NCI-H1417 treated with DMSO at 0.1 percent for 48 hours (cell line): ENCODE results near the gene CIITA.
"Not testable (repeated sequence)": the region's sequence is repeated elsewhere in the genome, so short reads cannot be mapped to it uniquely, and the experiment has no call there.

Source experiments
- DNase-seq: peaks from one replicate; lab custom pipeline; 2025; lab: John Stamatoyannopoulos, UW

CIITA gene

GRCh38 chr16:10876799-10877341 is at the start of gene CIITA:
CIITA (plus strand) TSS chr16:10877202; CDS start chr16:10877331, 129 bp downstream.
- no peak for DNase-seq

- DNase-seq = no peak
Measured at GRCh38 chr16:10827691-10828341, 49.2 kb upstream of the CIITA start.

- DNase-seq = no peak
Measured at GRCh38 chr16:10828851-10829366, 48.1 kb upstream of the CIITA start.

- DNase-seq = not testable (repeated sequence)
Measured at GRCh38 chr16:10829390-10830098, 47.5 kb upstream of the CIITA start.

GRCh38 chr16:10830240-10830639 is 46.8 kb upstream of the CIITA start:
- not testable (repeated sequence) for DNase-seq

GRCh38 chr16:10831894-10832886 is 44.8 kb upstream of the CIITA start:
- no peak for DNase-seq

GRCh38 chr16:10833271-10833670 is 43.7 kb upstream of the CIITA start:
- DNase-seq = no peak

- no peak for DNase-seq
Measured at GRCh38 chr16:10834130-10834529, 42.9 kb upstream of the CIITA start.

- no peak for DNase-seq
Measured at GRCh38 chr16:10834766-10835165, 42.2 kb upstream of the CIITA start.

- DNase-seq = no peak
Measured at GRCh38 chr16:10835281-10835931, 41.6 kb upstream of the CIITA start.

GRCh38 chr16:10836174-10836853 is 40.7 kb upstream of the CIITA start:
- DNase-seq = no peak

- no peak for DNase-seq
Measured at GRCh38 chr16:10838621-10839278, 38.3 kb upstream of the CIITA start.

GRCh38 chr16:10839279-10839666 is 37.7 kb upstream of the CIITA start:
- DNase-seq = no peak

- no peak for DNase-seq
Measured at GRCh38 chr16:10840703-10841102, 36.3 kb upstream of the CIITA start.

GRCh38 chr16:10846213-10846998 is 30.6 kb upstream of the CIITA start:
- no peak for DNase-seq

GRCh38 chr16:10847176-10847575 is 29.8 kb upstream of the CIITA start:
- no peak for DNase-seq

GRCh38 chr16:10849736-10850477 is 27.1 kb upstream of the CIITA start:
- no peak for DNase-seq

GRCh38 chr16:10850478-10850850 is 26.5 kb upstream of the CIITA start:
- DNase-seq = no peak

GRCh38 chr16:10851512-10851911 is 25.5 kb upstream of the CIITA start:
- DNase-seq = no peak
